Fibroblast of lung (primary cell): ENCODE results near the gene SLC66A2.

Experiments used
- CTCF ChIP-seq, 2 donors: IDR thresholded peaks in 1 of 2; conservative IDR thresholded peaks in 1 of 2; 1 replicate in 1 of 2; 2 replicates in 1 of 2; pipeline ENCODE4 v1.5.1; 2011 to 2012; ENCODE audit warnings: low read length in 2 of 2, control low read depth in 1 of 2, inconsistent platforms in 1 of 2, low read depth in 1 of 2, mild to moderate bottlenecking in 1 of 2
- EZH2 ChIP-seq: IDR thresholded peaks from 2 replicates; pipeline ENCODE4 v1.5.1; 2012; ENCODE audit warnings: low read length, control low read depth, mild to moderate bottlenecking; ENCODE audit errors: missing control alignments

DNA sequence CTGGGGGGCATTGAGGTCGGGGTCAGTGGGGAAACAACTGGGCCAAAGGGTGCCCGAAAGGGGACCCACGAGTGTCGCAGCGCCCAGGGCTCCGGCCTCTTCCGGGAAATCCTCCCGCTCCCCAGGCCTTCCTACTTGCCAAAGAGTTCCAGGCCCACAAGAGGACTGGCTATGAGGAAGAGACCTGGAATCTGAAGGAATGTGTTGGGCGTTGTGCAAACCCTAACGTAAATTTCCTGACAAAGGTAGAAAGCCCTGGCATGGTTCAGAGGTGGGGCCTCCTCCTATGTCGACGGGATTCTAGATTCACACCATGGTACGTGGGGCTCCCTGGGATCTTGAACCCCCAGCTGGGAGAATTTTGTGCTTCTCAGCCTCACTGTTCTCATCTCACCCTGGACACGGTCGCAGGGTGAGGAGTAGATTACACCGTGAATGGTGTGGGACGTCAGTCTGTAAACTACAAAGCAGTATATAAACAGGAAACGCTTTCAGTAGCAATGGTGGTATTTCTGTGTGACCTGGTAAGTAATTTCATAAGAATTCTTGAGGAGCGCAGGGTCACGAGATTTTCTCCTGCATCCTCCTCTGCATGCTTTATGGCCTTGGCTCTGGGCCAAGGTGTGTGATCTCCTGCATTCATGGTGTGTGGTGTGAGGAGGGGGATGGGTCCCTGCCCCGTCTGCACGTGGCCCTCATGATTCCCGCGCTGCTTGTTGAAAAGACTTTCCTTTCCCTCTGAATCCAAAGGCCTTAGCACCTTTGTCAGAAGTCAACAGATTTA is 13.9 kb upstream of the SLC66A2 start:
- no peak for TF ChIP-seq CTCF (conservative IDR thresholded peaks at IDR 0.05 in 1 of 2, IDR thresholded peaks at IDR 0.05 in 1 of 2; ENCODE audit: low read depth in 1 of 2, low read length in 2 of 2)
- TF ChIP-seq EZH2, result no peak
